Hematopoietic multipotent progenitor cell treated with erythropoietin and hydrocortisone succinate and interleukin-3 and kit ligand, for 17 days (in vitro differentiated cells): ENCODE measurements around the gene ULK3.

Experiments
- DNase-seq: peaks from one replicate; pipeline ENCODE4 v3.0.0-alpha.2; 2015; ENCODE audit warnings: low spot score

The ULK3 gene

DNA sequence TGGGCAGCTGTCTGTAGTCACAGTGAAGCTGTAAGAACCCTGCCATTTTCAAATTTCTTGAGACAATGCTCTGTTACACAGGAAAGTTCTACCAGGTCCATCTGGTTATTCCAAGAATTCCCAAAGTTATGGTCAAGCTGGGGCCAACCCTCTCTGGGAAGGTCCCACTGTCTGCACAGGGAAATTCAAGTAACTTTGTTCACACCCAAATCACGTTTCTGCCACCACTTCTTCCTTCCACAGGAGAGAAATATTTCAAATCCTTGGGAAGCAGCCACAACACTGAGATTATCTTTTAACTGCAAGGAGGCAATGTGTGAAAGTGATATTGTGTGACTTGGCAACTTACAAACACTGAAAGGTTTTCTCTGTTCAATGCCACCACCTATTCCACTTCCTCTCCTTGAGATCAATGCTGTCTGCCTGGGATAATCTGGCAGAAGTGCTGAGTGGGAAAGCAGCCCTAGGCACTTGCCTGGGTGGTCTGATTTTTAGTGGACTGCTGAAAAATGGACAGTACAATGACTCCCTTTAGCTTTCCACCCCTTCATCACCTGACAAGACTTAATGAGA is 24.6 kb upstream of the ULK3 start:
- no peak for DNase-seq

DNA sequence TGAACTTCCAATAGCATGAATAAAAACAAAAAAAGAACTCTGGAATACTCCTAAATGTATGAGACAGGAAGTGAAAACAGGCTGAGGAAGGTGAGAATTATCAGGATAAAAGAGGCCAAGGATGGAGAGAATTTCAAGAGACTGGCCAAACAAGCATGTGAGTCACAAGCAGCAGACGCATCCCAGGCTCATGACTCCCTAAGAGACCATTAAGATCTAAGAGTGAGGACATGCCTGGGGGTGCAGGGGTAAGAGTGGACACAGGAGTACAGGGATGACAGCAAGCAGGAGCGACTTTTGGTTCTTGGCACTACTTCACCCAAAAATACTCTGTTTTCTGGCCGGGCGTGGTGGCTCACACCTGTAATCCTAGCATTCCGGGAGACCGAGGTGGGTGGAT is 23.1 kb upstream of the ULK3 start:
- DNase-seq, result no peak

DNA sequence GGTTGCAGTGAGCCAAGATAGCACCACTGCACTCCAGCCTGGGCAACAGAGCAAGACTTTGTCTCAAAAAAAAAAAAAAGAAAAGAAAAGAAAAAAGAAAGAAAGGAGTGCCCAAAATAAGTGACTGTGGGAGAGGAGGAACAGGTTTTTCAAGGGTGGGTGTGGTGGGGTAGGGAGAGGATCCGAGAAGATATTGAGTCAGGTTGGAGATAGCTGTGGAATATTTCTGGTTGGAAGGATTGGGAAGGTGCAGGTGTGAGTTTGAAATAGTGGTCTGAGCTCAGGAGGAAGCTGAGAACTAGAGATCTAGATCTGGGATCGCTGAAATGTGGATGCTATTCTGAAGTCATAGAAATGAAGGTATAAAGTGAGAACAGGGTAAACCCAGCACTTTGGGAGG is 22.4 kb upstream of the ULK3 start:
- no peak for DNase-seq

DNA sequence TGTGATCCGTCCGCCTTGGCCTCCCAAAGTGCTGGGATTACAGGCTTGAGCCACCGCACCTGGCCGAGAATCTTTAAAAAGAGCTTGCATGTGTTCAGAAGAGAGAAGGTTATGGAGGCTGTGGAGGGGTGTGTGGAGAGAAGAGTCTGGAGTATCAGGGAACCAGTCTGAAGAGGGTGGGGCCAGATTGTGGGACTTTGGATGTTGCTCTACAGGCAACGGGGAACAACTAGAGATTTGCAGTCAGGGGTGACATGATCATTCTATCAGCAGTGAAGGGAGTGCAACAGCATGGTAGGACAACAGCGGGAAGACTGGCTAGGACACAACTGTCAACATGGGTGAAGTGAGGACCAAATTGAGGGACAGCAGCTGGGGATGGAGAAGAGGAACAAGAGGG is 21.3 kb upstream of the ULK3 start:
- DNase-seq, result no peak

DNA sequence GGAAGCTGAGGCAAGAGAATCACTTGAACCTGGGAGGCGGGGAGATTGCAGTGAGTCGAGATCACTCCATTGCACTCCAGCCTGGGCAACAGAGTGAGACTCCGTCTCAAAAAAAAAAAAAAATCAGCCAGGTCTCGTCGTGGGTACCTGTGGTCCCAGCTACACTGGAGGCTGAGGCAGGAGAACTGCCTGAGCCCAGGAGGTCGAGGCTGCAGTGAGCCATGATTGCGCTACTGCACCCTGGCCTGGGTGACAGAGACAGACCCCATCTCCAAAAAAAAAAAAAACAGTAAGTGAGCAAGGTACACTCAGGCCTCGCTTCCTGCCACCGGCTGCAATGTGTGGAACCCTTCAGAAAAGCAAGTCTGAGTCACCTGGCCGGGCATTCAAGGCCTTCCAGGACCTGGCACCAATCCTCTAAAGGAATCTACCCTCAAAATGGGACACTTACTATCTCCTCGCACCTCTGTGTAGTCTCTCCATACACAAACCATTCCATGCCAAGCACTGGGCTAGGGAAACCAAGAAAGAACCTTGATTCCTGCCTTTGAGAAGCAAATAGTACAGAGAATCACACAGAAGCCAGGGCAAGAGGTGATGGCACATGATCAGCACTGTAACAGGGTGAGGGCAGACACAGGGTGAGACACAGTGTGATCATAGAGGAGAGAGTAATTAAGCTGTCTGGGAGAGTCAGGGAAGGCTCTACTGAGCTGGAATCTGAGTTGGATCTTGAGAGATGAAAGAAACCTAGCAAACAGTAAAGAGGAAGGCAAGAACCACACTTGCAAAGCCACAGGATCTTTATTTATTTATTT is 20.5 kb upstream of the ULK3 start:
- DNase-seq, result no peak

DNA sequence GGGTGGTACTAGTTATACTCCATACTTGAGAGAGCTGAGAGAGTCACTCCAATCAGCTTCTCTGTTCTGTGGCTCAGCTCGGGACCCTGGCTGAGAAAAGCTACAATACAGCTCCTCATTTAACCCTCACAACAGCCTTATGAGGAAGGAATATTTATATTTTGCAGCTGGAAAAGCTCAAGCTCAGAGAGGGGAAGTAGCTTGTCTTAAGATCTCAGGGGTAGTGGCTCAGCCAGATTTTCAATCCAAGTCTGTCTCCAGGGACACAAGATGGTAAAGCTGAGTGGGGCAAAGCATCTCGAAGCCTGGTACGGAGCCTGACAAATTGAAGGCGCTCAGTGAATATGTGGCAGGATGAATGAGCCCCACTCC is 15.4 kb upstream of the ULK3 start:
- DNase-seq, result no peak

DNA sequence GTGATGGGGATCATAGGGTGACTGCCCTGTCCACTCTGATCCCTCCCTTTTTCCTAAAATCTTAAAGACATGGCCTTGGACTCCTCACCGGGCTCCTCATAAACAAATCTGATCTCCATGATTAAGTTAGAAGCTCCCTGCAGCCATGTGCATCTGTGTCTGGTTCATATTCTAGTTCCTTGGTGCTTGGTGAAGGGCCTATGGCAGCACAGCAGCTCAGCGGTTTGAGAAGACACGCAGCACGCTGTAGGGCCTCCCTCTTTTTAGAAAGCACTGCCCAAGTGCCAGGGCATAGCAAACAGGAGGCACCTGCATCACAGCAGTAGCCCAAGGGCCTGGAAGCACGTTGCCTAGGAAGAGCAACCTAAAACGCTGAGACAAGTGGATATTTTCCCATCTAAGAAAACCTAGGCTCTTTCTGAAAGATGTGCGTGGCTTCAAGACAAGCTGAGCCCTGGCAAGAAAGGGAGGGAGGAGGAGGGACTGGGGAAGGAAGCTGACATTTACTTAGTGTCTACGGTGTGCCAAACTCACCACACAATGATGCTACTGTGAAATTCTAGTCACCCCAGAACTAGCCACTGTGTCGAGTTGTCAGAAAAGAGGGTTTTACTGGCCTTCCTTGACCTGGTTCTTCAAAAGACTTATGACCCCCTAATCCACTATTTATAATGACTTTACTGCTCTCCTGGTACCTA is 14.9 kb upstream of the ULK3 start:
- no peak for DNase-seq

DNA sequence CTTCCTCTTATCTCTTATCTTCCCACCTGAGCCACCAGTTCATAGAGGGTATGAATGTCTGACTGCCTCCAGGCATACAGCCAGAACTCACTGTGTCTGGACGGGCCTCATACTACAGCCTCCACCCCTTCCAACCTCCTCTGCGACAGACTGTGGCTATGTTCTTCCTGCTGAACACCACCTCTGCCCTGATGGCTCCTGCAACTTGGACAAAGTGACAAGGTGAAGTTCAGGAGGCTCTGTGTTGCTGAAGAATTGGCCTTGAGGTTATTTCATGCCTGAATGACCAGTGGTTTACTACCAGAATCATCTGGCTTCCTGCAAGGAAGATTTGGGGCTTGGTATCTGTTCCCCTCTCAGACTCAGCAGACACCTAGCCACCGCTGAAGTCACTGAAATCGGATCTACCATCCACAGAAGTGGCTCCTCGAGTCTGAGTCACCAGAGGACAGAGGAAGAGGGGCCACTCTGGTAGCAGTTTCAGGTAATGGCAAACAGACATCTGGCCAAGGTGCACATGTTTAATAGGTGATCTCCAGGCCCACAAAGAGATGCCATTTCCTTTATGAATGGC is 14.2 kb upstream of the ULK3 start:
- no peak for DNase-seq

DNA sequence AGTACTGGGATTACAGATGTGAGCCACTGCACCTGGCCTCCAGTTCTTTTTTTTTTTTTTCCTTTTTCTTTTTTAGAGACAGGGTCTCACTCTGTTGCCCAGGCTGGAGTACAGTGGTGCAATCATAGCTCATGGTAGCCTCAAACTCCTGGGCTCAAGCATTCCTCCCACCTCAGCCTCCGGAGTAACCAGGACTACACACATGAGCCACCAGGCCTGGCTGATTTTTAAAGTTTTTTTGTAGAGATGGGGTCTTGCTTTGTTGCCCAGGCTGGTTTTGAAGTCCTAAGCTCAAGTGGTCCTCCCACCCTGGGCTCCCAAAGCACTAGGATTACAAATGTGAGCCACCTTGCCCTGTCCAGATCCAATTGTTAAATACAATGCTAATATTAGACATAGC is 13.6 kb upstream of the ULK3 start:
- DNase-seq, result no peak

DNA sequence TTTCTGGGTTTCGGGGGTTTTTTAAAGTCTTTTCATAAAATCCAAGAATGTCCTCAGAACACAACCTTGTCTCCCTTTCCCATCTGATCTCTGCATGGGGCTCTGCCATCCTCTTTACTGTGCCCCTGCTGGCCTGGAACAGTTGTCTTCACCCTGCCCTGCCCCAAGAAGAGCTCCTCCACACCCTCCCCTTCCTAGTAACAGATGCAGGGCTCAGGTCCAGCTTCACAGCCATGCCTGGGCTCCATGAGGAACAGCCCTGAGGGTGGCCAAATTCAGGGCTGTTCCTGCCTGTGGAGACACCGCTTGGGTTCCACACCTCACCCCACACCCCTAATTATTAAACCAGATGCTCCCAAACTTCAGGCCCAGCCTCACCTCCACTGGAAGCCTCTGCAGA is 12.9 kb upstream of the ULK3 start:
- DNase-seq, result no peak

DNA sequence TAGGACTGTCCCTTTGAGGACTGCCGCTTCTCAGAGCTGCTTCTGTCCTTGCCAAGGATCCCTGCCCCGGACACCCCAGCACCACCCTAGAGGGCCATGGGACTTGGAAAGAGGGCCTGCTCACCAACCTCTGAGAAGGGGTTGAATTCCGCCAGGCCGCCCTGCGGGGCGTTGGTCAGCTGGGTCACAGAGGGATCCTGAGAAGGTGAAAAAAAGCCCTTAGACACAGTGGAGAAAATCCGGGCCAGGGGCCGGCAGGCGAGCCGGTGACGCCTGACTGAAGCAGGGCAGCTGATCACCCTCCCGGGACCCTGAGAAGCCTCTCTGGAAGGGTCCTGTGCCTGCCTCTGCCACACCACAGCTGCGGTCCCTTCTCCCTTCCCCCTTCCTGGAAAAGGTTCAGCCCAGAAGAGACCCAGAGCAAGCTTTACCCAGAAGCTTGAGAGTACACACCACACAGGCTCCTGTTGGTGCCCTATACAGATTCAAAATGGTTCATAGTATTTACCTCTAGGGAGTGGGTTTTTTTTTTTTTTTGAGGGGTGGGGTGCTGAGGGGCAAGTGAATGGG is 11.6 kb upstream of the ULK3 start:
- no peak for DNase-seq

DNA sequence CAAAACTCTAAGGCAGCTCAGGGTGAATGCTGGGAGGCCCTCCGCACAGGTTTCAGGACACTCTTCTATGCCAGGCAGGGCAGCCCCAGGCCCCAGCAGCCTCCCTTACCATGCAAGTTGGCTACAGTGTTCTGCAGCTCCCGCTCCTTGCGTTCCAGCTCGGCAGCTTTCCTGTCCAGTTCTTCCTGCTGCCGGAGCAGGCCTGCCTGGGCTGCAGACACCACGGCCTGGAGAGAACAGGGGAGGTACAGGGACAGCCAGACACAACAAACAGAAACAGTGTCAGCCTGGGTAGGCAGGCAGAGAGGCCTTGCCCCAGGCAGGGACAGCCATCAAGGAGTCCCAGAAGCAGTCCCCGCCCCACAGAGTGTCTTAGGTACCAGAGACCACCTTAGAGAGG is 9.0 kb upstream of the ULK3 start:
- DNase-seq, result no peak

DNA sequence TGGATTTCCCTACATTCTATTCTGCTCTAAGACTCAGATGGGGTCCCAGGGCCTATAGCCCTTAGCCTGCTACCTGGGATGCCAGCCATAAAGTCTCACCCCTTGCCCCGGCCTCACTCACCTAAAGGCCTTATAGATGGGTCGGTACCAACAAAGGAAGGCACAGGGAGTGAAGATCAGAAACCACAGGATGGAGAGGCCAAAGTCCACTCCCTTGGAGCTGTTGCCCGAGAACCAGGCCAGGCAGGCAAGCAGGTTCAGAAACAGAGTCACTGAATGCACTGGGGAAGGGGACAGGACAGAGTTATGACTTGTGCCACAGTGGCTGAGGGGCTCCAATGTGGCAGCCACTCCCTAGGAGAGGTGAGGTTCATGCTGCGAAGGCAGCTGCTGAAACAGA is 7.4 kb upstream of the ULK3 start:
- DNase-seq, result no peak

DNA sequence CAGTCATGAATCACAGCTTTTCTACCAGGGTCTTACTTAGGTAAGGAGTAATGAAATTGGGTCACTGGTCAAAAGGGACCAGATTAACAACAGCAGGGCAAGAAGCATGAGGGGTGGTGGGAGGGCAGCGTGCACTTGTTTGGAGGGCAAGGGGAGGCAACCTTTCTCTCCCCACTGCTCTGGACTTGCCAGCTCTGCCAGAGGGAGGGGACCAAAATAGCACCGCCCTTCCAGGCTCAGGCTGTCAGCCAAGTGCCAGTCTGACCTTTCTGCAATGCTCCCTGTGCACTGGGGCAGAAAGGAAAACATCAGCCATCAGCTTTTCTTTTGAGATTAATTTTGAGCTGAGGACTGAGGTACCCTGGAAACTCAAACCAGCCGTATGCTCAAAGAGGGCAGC is 4.5 kb upstream of the ULK3 start:
- DNase-seq, result no peak

DNA sequence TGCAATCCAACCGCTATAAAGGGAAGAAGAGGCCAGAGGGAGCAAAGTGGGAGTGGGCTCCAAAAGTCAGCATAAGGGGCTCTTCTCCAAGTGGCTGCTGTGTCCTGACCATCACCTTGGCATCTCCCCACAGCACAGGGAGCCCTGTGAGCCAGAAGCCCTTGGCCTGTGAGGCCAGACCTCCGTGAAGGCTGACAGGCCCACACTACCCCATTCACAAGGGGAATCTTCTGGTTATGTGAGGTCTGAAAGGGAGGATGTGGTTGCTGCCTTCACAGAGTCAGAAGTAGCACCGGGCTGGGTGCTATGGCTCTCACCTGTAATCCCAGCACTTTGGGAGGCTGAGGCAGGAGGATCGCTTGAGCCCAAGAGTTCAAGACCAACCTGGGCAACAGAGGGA is 2.6 kb upstream of the ULK3 start:
- DNase-seq, result no peak

DNA sequence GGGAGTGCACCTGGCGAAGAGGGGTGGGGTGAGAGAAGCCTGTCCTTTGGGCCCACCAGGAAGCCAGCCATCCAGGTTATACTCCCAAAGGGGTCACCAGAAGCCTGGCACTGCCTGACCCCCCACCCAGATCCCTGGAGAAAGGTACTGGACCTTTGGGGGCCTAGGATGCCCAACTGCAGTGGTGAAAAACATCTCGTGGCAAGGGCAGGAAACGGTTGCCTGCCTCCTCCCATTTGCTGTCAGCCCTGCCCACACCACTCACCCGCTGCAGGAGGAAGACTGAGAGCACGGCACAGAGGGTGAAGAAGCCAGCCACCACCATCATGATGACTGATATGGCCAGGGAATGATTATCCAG is 2.2 kb upstream of the ULK3 start:
- no peak for DNase-seq

DNA sequence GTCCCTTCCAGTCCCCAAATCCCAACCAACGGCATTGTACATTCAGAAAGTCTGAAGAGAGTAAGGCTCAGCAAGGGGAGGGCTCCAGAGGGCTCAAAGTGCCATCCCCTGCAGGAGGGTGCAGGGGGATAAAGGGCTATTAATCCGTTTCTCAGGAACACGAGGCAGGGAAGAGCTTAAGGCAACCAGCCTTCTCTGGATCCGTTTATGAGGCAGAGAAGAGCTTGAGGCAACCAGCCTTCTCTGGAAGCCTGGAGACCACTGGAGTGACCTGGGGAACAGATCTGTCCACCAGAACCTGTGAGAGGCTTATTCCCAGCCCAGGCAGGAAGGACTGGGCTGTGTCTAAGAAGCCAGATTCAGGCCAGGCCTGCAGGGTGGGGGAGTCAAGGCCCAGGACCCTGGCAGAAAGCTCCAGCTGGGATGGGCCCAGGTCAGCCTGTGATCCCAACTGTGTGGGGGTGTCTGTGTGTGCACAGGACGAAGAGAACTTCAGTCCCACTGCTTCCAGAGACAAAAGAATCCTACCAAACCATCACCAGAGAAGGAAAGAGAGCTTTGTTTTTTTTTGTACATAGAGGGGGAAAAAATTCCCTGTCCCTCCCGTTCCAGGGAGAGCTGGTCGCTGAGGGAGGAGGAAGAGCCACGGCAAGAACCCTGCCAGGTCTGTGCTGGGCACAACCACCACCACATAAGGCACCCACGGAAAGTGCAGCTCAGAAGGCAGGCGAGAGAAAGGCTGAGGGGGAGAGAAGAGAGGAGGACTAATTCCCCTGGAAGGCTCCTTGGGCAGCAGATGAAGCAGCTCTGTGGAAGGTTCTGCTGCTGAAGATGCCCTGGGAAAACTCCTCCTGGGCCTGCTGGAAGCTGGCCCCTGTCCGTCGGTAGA is 1.6 kb upstream of the ULK3 start:
- DNase-seq, result no peak

DNA sequence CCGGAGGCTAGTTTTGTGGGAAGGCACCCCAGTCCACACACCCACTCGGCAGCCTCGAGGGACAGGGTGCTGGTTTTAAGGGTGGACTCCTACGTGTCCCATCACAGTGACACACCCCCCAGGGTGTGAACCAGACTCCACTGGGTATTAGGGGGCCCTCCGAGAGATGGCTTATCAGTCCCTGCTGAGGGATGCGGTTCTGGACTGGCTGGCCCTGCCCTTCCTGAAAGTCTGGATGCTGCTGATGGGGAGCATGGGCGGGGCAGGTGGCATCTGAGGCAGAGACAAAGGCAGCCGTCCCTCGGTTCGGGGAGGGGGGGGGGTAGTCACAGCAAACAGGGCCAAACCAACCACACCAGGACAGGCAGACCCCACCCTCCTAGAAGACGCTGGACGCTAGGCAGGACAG is 939 bp upstream of the ULK3 start:
- peak; percentile 69 for DNase-seq

DNA sequence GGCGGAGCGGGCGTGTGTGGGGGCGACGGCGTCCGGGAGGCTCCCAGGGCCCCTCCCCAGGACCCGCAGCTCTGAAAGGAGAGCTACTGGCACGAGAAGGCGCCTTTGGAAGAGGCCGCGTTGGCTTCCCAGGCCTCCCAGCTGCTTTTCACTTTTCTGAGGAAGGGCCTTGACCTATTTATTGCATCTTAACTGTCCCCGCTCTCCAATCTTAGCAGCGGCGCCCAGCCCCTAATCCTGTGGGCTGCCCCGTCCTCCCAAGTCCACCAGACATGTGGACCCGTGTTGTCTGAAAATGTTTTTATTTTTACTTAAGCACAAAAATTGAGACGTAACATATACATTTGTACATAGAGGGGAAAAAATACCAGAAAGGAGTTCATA is 481 bp upstream of the ULK3 start:
- no peak for DNase-seq

DNA sequence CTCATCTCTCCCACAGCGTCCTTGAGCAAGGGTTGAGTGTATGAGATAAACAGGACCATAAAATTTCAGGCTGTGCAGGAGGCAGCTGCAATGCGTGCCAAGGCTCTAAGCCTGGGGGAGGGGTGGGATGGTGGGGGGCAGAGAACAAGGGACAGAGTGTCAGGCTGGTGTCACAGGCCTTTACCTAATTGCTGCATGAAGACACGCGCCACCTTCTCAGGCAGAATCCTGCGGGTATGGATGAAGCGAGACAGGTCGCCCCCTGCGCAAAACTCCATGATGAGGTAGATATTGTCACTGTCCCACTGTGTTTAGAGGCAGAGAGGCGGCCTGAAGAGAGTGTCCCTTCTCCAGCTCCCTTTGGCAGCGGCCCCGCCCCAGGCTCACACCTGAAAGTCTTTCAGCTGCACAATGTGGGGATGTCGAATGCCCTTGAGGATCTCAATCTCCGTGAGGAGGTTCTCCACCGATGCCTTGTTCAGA is 1.0 kb downstream of the ULK3 start:
- no peak for DNase-seq

DNA sequence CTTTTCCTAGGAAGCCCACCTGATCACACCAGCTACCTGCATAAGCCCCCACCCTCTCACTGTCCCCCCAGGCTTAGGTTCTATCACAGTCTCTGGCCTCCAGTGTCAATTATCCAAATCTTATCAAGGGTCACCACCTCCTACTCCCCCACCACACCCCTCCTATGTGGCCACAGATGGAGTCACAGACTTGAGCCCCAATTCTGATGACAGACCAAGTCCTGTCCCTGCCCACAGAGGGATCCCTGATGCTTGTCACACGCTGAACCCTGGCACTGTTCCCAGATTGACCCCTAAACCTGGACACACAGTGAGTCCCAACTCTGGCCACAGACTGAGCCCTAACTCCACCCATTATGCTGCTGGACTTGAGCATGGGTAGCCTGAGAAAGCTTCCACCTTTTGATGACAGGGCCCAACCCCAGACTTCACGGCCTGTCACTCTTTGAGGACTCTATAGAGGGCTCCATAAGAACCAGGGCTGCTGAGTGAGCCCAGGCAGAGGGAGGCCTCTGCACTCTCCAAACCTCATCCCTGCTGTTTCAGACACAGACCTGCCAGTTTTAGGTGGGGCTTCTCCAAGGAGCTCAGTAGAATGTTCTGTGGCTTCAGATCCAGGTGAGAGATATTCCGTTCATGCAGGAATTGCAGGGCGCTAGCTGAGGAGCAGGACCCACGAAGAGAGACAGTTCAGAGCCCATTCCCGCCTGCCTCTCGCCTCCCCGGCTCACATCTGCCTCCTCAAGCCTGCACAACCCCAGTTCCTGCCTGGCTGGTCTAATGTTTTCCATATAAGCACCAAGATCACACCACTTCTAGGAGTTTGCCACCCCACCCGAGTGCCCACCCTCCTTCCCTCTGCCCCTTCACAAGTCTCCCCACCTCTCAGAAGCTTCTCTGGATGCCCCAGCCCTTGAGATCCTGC is 1.8 kb downstream of the ULK3 start:
- DNase-seq, result no peak
